Thyroid gland (tissue), 4 donors: ENCODE results near the gene C8G. TPM values are rescaled to one million over a fixed set of nuclear protein-coding genes. Genes with fewer than 3 reads are reported as not detected.

Experiments used
- DNase-seq, 2 donors: peaks; one replicate each; pipeline ENCODE4 v3.0.0-alpha.2; 2019
- H3K27ac ChIP-seq, 3 donors: fragments of 200-600 bp; sonication (generic); 1 replicate in 2 of 3; 2 replicates in 1 of 3; pipeline ENCODE4 v1.5.1; 2016 to 2019; ENCODE audit warnings: mild to moderate bottlenecking in 1 of 3, moderate library complexity in 1 of 3
- H3K27me3 ChIP-seq: fragments of 200-600 bp; sonication (generic); one replicate; pipeline ENCODE4 v1.5.1; 2019
- H3K36me3 ChIP-seq, 2 donors: fragments of 200-600 bp; sonication (generic); one replicate each; pipeline ENCODE4 v1.5.1; 2016 to 2019
- H3K4me1 ChIP-seq, 2 donors: fragments of 200-600 bp; sonication (generic); one replicate each; pipeline ENCODE4 v1.5.1; 2017 to 2019
- H3K4me3 ChIP-seq, 3 donors: fragments of 200-600 bp; sonication (generic); replicated peaks in 1 of 3; 1 replicate in 2 of 3; 2 replicates in 1 of 3; pipeline ENCODE4 v1.5.1; 2016; ENCODE audit warnings: mild to moderate bottlenecking in 1 of 3
- H3K9me3 ChIP-seq: fragments of 200-600 bp; sonication (generic); one replicate; pipeline ENCODE4 v1.5.1; 2017
- POLR2A ChIP-seq, 2 donors: fragments of 450-650 bp; IDR thresholded peaks; one replicate each; pipeline ENCODE4 v1.6.1; 2017; ENCODE audit warnings: antibody characterized with exemption in 2 of 2, mild to moderate bottlenecking in 2 of 2, moderate library complexity in 1 of 2
- WGBS, 2 donors: methylation state at CpG; one replicate each; pipeline ENCODE4 v1.1.5; 2017; 5-methylcytosine and 5-hydroxymethylcytosine counted together
- intact Hi-C: fragments of 100-400 bp; cut with DNase I; formaldehyde crosslinking; loops from one replicate; pipeline ENCODE4 v1.15.1; 2023
- total RNA-seq, 4 donors: library from RNA; depleted of rRNA; stranded (reverse); fragments of >200 nt; gene quantifications; one replicate each; pipeline ENCODE4 v1.2.3, GENCODE V29; 2016
- TF ChIP-seq, protein P1 (sequence below), 6 experiments: fragments of 200-600 bp in 3 of 6; fragments of 450-650 bp in 3 of 6; sonication (generic) in 3 of 6; IDR thresholded peaks; one replicate each; pipeline ENCODE4 v1.5.1; 2016 to 2019; ENCODE audit warnings: antibody characterized with exemption in 6 of 6, mild to moderate bottlenecking in 2 of 6, inconsistent platforms in 1 of 6, moderate library complexity in 1 of 6

Gene C8G
- total RNA-seq, 4 donors from 2014 or later, result 1.8 TPM; not detected in 3

GRCh38 chr9:136942881-136943230 is 2.2 kb upstream of the C8G start:
- intact Hi-C loops, result loop anchor here (5.0 kb wide), 2 partner anchors 56 to 96 kb away; partner anchors contain the start of genes PHPT1 and TRAF2
- Histone ChIP-seq H3K4me3 (peak overlapping the region in 1 of 3 donors; percentile 94), H3K27ac (peak overlapping the region in 1 of 3 donors; percentile 80)

GRCh38 chr9:136943291-136944211 is 1.5 kb upstream of the C8G start:
- Histone ChIP-seq H3K4me1 (peaks cover 30 to 48% of the 10 kb centered on the region in 2 donors), H3K9me3 (no peaks in the 10 kb centered on the region), H3K27me3 (no peaks in the 10 kb centered on the region), H3K36me3 (peaks cover 34 to 36% of the 10 kb centered on the region in 2 donors), H3K27ac (peak overlapping the region in 2 of 3 donors; percentile 74 to 80), H3K4me3 (peak overlapping the region; percentile 71 to 94 (median 87))
- intact Hi-C loops, result loop anchor here (5.0 kb wide), 2 partner anchors 56 to 96 kb away; partner anchors contain the start of genes PHPT1 and TRAF2
- 43 to 46% methylated on average over 5 to 19 of the region's 61 CpGs for WGBS, 2 donors
- TF ChIP-seq, protein P1, sequence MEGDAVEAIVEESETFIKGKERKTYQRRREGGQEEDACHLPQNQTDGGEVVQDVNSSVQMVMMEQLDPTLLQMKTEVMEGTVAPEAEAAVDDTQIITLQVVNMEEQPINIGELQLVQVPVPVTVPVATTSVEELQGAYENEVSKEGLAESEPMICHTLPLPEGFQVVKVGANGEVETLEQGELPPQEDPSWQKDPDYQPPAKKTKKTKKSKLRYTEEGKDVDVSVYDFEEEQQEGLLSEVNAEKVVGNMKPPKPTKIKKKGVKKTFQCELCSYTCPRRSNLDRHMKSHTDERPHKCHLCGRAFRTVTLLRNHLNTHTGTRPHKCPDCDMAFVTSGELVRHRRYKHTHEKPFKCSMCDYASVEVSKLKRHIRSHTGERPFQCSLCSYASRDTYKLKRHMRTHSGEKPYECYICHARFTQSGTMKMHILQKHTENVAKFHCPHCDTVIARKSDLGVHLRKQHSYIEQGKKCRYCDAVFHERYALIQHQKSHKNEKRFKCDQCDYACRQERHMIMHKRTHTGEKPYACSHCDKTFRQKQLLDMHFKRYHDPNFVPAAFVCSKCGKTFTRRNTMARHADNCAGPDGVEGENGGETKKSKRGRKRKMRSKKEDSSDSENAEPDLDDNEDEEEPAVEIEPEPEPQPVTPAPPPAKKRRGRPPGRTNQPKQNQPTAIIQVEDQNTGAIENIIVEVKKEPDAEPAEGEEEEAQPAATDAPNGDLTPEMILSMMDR (IDR thresholded peaks at IDR 0.05), result no peak
- peak; percentile 40 to 42 for DNase-seq

More at GRCh38 chr9:136942881-136943230, 2.2 kb upstream of the C8G start:
- no peaks in the 10 kb centered on the region for H3K27me3 ChIP-seq
- peaks cover 27 to 41% of the 10 kb centered on the region in 2 donors for H3K4me1 ChIP-seq
- WGBS, 2 donors, result 92 to 94% methylated on average over 8 to 14 of the region's 16 CpGs
- no peak for DNase-seq
- TF ChIP-seq POLR2A (IDR thresholded peaks at IDR 0.05), result no peak
- TF ChIP-seq, protein P1 (IDR thresholded peaks at IDR 0.05), result no peak
- peaks cover 34 to 36% of the 10 kb centered on the region in 2 donors for H3K36me3 ChIP-seq
- H3K9me3 ChIP-seq, result no peaks in the 10 kb centered on the region

DNA sequence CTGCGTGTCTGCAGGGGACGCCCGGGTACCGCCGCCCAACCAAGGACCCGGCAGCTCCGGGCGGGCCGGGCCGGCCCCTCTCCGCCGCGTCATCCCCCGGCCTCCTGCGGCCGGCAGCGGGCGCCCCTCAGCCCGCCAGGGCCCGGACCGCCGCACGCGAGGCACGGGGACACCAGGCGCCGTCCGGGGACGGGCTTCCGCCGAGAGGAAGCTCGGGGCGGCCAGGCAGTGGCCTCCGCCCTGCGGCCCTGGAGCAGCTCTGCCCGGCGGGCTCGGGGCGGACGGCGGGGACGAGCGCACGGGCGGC is 878 bp upstream of the C8G start:
- peak overlapping the region; percentile 71 to 94 (median 87) for H3K4me3 ChIP-seq
- no peak for DNase-seq
- H3K4me1 ChIP-seq, result peaks cover 35 to 54% of the 10 kb centered on the region in 2 donors
- TF ChIP-seq POLR2A (IDR thresholded peaks at IDR 0.05), result no peak
- TF ChIP-seq, protein P1 (IDR thresholded peaks at IDR 0.05), result no peak
- no peaks in the 10 kb centered on the region for H3K27me3 ChIP-seq
- peaks cover 34 to 36% of the 10 kb centered on the region in 2 donors for H3K36me3 ChIP-seq
- no peaks in the 10 kb centered on the region for H3K9me3 ChIP-seq
- intact Hi-C loops, result loop anchor here (5.0 kb wide), 2 partner anchors 57 to 97 kb away; partner anchors contain the start of genes PHPT1 and TRAF2
- H3K27ac ChIP-seq, result peak overlapping the region; percentile 62 to 80 (median 74)
- WGBS, 2 donors, result 0% methylated on average over 2 to 7 of the region's 45 CpGs

DNA sequence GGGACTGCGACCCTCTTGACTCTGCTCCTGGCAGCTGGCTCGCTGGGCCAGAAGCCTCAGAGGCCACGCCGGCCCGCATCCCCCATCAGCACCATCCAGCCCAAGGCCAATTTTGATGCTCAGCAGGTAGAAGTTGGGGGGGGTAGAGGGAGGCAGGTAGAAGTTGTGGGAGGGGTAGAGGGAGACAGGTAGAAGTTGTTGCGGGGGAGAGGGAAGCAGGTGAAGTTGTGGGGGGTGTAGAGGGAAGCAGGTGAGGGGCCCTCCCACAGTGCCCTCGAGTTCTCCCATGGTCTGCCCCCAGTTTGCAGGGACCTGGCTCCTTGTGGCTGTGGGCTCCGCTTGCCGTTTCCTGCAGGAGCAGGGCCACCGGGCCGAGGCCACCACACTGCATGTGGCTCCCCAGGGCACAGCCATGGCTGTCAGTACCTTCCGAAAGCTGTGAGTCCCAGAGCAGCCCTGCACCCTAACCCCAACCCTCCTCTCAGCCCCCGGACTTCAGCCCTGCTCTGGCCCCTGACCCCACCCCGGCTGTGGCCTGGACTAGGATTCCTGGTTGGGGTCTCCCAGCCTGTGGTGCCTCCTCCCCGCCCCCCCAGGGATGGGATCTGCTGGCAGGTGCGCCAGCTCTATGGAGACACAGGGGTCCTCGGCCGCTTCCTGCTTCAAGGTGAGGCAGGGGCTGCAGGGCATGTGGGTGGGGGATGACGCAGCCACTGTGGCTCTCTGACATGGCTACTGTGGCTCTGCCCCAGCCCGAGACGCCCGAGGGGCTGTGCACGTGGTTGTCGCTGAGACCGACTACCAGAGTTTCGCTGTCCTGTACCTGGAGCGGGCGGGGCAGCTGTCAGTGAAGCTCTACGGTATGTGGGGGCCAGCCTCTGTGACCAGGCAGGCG is 537 bp downstream of the C8G start:
- Histone ChIP-seq H3K9me3 (no peaks in the 10 kb centered on the region), H3K27me3 (no peaks in the 10 kb centered on the region), H3K36me3 (peaks cover 24 to 25% of the 10 kb centered on the region in 2 donors), H3K27ac (peak overlapping the region in 1 of 3 donors; percentile 24), H3K4me1 (peaks cover 43 to 63% of the 10 kb centered on the region in 2 donors), H3K4me3 (no peak overlapping the region)
- no peak for TF ChIP-seq POLR2A (IDR thresholded peaks at IDR 0.05)
- TF ChIP-seq, protein P1 (IDR thresholded peaks at IDR 0.05), result no peak
- 93 to 95% methylated on average over 9 to 21 of the region's 30 CpGs for WGBS, 2 donors
- intact Hi-C loops, result loop anchor here (5.0 kb wide), 1 partner anchor 138 kb away; the partner anchor contains the start of gene RABL6
- DNase-seq, result no peak
